DND-41 (cell line): ENCODE measurements around the gene TMEM259.

Experiments
- CTCF ChIP-seq: IDR thresholded peaks from 2 replicates; pipeline ENCODE4 v1.5.1; 2012; ENCODE audit warnings: borderline replicate concordance, low read length, moderate library complexity, mild to moderate bottlenecking; ENCODE audit not compliant: poor library complexity, severe bottlenecking; ENCODE audit errors: extremely low read depth
- EZH2 ChIP-seq: IDR thresholded peaks from 3 replicates; pipeline ENCODE4 v1.6.1; 2012; ENCODE audit warnings: borderline replicate concordance, low read depth, mild to moderate bottlenecking, moderate library complexity, low read length, inconsistent platforms; ENCODE audit not compliant: severe bottlenecking

- TF ChIP-seq CTCF (peak; percentile 37), EZH2 (no peak)
These were observed 20.8 kb downstream of the TMEM259 start, which contains the start of gene GRIN3B for GRCh38 chr19:1000095-1000494.
